OCI-M2 (cell line): ENCODE data around the gene FOXC1.

Experiments used
- DNase-seq: peaks from one replicate; lab custom pipeline; 2025; ENCODE audit not compliant: unreplicated experiment; lab: John Stamatoyannopoulos, UW

The FOXC1 gene

GRCh38 chr6:1622851-1623768 lies 13.4 kb downstream of the FOXC1 start:
- no peak for DNase-seq

GRCh38 chr6:1623769-1624057 lies 14.0 kb downstream of the FOXC1 start:
- DNase-seq, result no peak

GRCh38 chr6:1624058-1624850 lies 14.5 kb downstream of the FOXC1 start:
- no peak for DNase-seq

GRCh38 chr6:1624851-1625781 lies 15.4 kb downstream of the FOXC1 start:
- no peak for DNase-seq

- no peak for DNase-seq
Measured at GRCh38 chr6:1625794-1626435, 16.2 kb downstream of the FOXC1 start.

- DNase-seq, result no peak
Measured at GRCh38 chr6:1626481-1626880, 16.8 kb downstream of the FOXC1 start.

- no peak for DNase-seq
Measured at GRCh38 chr6:1627827-1628560, 18.3 kb downstream of the FOXC1 start.

- no peak for DNase-seq
Measured at GRCh38 chr6:1629316-1629715, 19.6 kb downstream of the FOXC1 start.

- no peak for DNase-seq
Measured at GRCh38 chr6:1630212-1630770, 20.6 kb downstream of the FOXC1 start.

- no peak for DNase-seq
Measured at GRCh38 chr6:1630771-1631217, 21.1 kb downstream of the FOXC1 start.

GRCh38 chr6:1631251-1631650 lies 21.5 kb downstream of the FOXC1 start:
- DNase-seq, result no peak

- DNase-seq, result no peak
Measured at GRCh38 chr6:1633366-1634021, 23.8 kb downstream of the FOXC1 start.

GRCh38 chr6:1634081-1634480 lies 24.4 kb downstream of the FOXC1 start:
- DNase-seq, result no peak

- DNase-seq, result no peak
Measured at GRCh38 chr6:1635305-1636010, 25.7 kb downstream of the FOXC1 start.

- no peak for DNase-seq
Measured at GRCh38 chr6:1636272-1636825, 26.6 kb downstream of the FOXC1 start.

- no peak for DNase-seq
Measured at GRCh38 chr6:1636971-1637871, 27.5 kb downstream of the FOXC1 start.

GRCh38 chr6:1639430-1639829 lies 29.7 kb downstream of the FOXC1 start:
- no peak for DNase-seq
